Muscle of leg (tissue), 11 donors: ENCODE data around the gene AIFM3. TPM values are rescaled to one million over a fixed set of nuclear protein-coding genes. Genes with fewer than 3 reads are reported as not detected.

Experiments
- DNase-seq: peaks from one replicate; pipeline ENCODE4 v3.0.0; 2013
- H3K27ac ChIP-seq: one replicate; pipeline ENCODE4 v1.5.1; 2013; ENCODE audit warnings: mild to moderate bottlenecking, low read length, control low read depth
- H3K27me3 ChIP-seq: one replicate; pipeline ENCODE4 v1.6.1; 2013; ENCODE audit warnings: low read length; ENCODE audit not compliant: control insufficient read depth, insufficient read depth
- H3K36me3 ChIP-seq: one replicate; pipeline ENCODE4 v1.6.1; 2013; ENCODE audit warnings: low read length; ENCODE audit not compliant: control insufficient read depth, insufficient read depth
- H3K4me1 ChIP-seq: one replicate; pipeline ENCODE4 v1.6.1; 2013; ENCODE audit warnings: low read length; ENCODE audit not compliant: control insufficient read depth, insufficient read depth
- H3K4me3 ChIP-seq: one replicate; pipeline ENCODE4 v1.5.1; 2013; ENCODE audit warnings: low read length, control low read depth
- H3K9me3 ChIP-seq: replicated peaks from 2 replicates; pipeline ENCODE4 v1.6.1; 2013; ENCODE audit warnings: low read depth, low read length; ENCODE audit not compliant: control insufficient read depth
- WGBS: methylation state at CpG from one replicate; pipeline ENCODE4 v1.1.5; 2013; ENCODE audit warnings: missing lambda C conversion rate; ENCODE audit not compliant: insufficient coverage; 5-methylcytosine and 5-hydroxymethylcytosine counted together
- polyA plus RNA-seq, 8 donors: library from polyadenylated mRNA; unstranded; fragments of 120-200 nt; gene quantifications; one replicate each; pipeline versions ENCODE4 v1.2.1 to v1.2.3, GENCODE V29; 2013; ENCODE audit warnings: inconsistent platforms in 1 of 8, low replicate concordance in 1 of 8; ENCODE audit not compliant: insufficient read length in 8 of 8, insufficient read depth in 1 of 8
- total RNA-seq: library from RNA; stranded (reverse); fragments of 120-200 nt; gene quantifications from one replicate; pipeline ENCODE4 v1.2.4, GENCODE V29; 2013

Gene AIFM3
- total and polyA plus RNA-seq, 9 donors, result 0.14 to 0.66 (median 0.36) TPM; not detected in 1

- H3K4me1 ChIP-seq, result peaks cover 21% of the 10 kb centered on the region
- H3K9me3 ChIP-seq, result no peaks in the 10 kb centered on the region
- 90% methylated on average over 7 of the region's 20 CpGs for WGBS
- DNase-seq, result no peak
- H3K27ac ChIP-seq, result no peak overlapping the region
- no peak overlapping the region for H3K4me3 ChIP-seq
- H3K36me3 ChIP-seq, result no peaks in the 10 kb centered on the region
- H3K27me3 ChIP-seq, result peaks cover 41% of the 10 kb centered on the region
These were observed 7.2 kb upstream of the AIFM3 start for GRCh38 chr22:20959578-20960461.

DNA sequence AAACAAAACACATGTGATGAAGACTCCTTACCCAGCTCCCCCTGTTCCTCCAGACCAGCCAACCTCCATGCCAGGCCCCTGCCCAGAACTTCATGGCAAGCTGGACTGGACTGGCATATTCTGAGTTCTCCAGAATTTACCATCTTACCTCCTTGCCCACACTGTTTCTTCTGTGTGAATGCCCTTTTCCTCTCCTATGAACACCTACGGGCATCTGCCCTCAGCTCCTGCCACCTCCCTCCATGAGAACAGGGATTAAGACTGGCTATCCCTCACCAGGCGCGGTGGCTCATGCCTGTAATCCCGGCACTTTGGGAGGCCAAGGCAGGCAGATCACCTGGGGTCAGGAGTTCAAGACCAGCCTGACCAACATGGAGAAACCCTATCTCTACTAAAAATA, 6.4 kb upstream of the AIFM3 start:
- Histone ChIP-seq H3K36me3 (no peaks in the 10 kb centered on the region), H3K27ac (no peak overlapping the region), H3K4me3 (no peak overlapping the region), H3K27me3 (peaks cover 46% of the 10 kb centered on the region), H3K9me3 (no peaks in the 10 kb centered on the region), H3K4me1 (peaks cover 25% of the 10 kb centered on the region)
- 83% methylated on average over 1 of the region's 4 CpGs for WGBS
- DNase-seq, result no peak

DNA sequence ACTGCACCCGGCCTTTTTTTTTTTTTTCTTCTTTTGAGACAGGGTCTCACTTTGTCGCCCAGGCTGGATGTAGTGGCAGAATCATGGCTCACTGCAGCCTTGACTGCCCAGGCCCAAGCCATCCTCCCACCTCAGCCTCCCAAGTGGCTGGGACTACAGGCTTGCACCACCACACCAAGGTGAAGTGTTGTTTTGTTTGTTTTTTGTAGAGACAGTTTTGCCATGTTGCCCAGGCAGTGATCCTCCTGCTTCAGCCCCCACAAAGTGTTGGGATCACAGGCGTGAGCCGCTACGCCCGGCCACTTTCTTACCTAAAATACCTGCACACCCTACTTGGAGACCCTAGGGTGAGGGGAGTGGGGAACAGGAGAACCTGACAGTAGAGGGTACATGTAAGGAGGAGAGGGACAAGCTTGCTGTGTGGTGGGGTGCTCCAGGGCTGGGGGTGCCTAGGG, 4.5 kb upstream of the AIFM3 start:
- peaks cover 44% of the 10 kb centered on the region for H3K27me3 ChIP-seq
- no peak overlapping the region for H3K27ac ChIP-seq
- DNase-seq, result no peak
- H3K4me1 ChIP-seq, result peaks cover 16% of the 10 kb centered on the region
- H3K9me3 ChIP-seq, result no peaks in the 10 kb centered on the region
- WGBS, result no CpG with 5 or more reads among the region's 6 CpGs
- no peak overlapping the region for H3K4me3 ChIP-seq
- H3K36me3 ChIP-seq, result no peaks in the 10 kb centered on the region

DNA sequence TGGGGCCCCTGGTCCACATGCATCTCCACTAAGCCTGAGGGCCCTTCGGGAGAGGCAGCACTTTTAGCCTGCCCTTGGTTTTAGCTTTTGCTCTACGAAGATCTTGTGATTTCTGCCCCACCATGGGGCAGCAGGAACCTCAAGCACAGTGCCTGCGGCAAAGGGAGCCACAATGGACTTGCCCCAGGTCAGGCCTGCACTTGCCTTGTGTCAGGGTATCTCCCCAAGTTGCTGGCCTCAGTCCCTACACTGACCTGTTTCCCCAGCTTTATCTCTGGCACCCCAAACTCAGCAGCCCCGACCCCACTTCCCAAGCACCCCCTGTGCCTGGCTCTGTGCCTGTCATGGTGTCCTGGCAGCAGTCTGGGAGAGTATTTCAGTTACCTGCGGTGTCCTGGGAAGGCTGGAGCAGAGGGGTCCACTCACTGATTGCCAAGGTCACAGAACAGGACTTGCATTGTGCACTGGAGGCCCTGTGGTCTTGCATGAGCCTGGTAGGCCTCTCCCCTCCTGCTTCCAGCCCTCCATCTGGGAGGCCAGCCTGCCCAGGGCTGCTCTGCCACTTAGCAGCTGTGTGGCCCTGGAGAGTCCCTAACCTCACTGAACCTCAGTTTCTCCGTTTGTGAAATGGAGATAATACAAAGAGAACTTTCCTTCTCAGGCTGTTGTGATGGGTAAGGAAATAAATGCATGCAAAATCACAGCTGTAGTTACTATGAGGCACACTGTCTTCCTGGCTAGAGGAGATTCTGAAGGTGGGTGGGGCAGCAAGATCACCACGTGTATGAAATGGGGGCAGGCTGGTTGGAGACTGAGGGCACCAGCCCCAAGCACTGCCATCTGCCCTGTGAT, 3.6 kb upstream of the AIFM3 start:
- H3K9me3 ChIP-seq, result no peaks in the 10 kb centered on the region
- H3K27me3 ChIP-seq, result peaks cover 35% of the 10 kb centered on the region
- peaks cover 9% of the 10 kb centered on the region for H3K4me1 ChIP-seq
- H3K27ac ChIP-seq, result no peak overlapping the region
- H3K36me3 ChIP-seq, result no peaks in the 10 kb centered on the region
- no peak for DNase-seq
- no peak overlapping the region for H3K4me3 ChIP-seq
- WGBS, result 73% methylated on average over 5 of the region's 7 CpGs

GRCh38 chr22:20964090-20964798, 2.8 kb upstream of the AIFM3 start:
- H3K9me3 ChIP-seq, result no peaks in the 10 kb centered on the region
- no peaks in the 10 kb centered on the region for H3K36me3 ChIP-seq
- H3K27ac ChIP-seq, result no peak overlapping the region
- WGBS, result 100% methylated on average over 1 of the region's 6 CpGs
- peaks cover 30% of the 10 kb centered on the region for H3K27me3 ChIP-seq
- DNase-seq, result no peak
- H3K4me3 ChIP-seq, result no peak overlapping the region
- peaks cover 9% of the 10 kb centered on the region for H3K4me1 ChIP-seq

DNA sequence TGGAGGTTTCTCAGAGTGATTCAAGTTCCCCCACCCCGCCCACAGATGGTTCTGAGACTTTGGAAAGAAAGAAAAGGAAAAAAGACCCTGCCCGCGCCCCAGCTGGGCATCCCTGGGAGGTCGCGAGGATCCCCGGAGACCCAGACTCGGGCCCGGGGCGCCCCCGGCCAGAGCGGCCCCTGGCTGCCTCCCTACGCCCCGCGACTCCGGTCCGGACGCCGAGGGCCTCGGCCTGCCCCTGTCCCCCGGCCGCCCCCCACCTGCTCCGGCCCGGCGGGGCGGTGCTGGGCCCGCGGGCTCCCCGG, 2.3 kb upstream of the AIFM3 start:
- Histone ChIP-seq H3K9me3 (no peaks in the 10 kb centered on the region), H3K36me3 (no peaks in the 10 kb centered on the region), H3K27me3 (peaks cover 30% of the 10 kb centered on the region), H3K4me3 (no peak overlapping the region), H3K27ac (no peak overlapping the region), H3K4me1 (peaks cover 9% of the 10 kb centered on the region)
- under 1% methylated on average over 27 of the region's 28 CpGs for WGBS
- no peak for DNase-seq

DNA sequence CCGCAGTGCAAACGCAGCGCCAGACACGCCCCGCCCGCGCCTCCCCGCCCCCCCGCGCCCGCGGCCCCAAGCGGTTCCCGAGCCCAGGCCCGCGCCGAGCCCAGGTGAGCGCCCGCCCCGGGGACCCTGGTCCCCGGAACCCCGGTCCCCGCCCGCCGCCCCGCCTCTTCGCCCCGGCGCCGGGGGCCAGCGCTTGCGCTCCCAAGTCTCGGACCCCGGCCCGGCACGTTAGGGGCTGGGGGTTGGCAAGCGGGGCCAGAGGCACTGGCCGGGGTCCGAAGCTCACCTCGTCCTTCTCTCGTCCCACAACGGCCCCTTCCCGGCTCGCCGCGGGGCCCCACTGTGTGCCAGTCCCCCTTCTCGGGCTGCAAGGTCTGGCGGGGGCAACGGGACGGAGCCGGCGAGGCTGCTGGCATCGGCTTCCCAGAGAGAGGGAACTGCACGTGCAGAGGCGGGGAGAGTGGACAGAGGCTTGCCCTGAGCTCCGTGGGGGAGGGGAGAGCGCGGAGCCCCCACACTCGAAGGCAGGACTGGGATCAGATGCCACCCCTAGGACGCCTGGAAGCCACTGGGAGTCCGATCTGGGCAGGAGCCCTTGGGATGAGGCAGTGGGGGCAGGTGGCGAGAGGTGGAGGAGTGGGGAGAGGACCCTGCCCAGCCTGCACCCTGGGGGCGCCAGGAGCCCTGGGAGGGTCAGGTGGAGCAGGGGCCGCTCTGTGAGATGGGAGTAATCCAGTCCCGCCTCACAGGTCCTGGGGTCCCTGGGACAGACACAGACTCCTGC, 1.8 kb upstream of the AIFM3 start:
- DNase-seq, result no peak
- 7% methylated on average over 55 of the region's 65 CpGs for WGBS

DNA sequence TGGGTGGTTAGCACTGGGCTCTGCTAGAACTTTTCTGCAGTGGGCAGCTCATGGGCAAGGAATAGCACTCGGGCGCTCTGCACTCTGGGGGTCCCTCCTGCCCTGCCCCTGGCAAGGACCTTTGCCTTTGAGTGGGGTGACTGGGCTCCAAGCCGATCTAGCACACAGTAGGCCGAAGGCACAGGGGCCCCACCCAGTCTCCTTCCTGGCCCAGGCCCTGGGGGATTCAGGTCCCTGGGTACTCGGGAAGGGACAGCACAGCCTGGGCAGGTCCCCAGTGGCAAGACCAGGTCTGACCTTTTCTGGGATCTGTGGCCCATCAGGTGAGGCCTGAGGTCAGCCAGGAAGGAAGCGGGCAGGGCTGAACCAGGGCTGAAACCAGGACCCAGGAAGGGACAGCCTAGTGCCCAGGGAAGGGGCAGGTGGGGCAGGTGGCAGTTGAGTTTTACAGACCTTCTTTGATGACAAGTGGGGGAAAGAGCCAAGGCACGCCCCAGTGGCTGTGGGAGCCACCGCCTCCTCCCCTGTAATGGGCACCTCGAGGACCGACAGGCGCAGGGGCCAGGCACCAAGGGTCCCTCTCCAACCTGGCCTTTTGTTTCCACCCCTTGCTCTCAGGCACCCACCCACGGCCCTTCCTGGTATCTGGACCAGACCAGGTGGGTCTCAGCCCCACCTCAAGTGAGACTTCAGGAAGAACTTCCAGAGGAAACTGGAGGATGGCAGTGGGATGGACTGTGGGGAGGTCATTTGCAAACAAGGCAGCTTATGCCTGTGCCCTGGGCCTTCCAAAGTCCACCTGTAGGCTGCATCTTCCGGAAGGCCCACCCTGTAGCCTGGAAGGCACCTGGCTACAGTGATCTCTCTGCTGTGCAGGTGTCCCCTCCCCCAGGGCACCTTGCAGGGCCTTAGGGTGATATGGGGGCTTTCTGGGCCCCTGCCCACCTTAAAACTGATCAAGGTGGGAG, 883 bp upstream of the AIFM3 start:
- no peak overlapping the region for H3K4me3 ChIP-seq
- no peaks in the 10 kb centered on the region for H3K9me3 ChIP-seq
- DNase-seq, result no peak
- peaks cover 9% of the 10 kb centered on the region for H3K4me1 ChIP-seq
- peaks cover 30% of the 10 kb centered on the region for H3K27me3 ChIP-seq
- 61% methylated on average over 11 of the region's 13 CpGs for WGBS
- H3K27ac ChIP-seq, result no peak overlapping the region
- H3K36me3 ChIP-seq, result no peaks in the 10 kb centered on the region

More for the DNA sequence above, 1.8 kb upstream of the AIFM3 start:
- Histone ChIP-seq H3K27ac (no peak overlapping the region), H3K4me3 (no peak overlapping the region), H3K36me3 (no peaks in the 10 kb centered on the region), H3K9me3 (no peaks in the 10 kb centered on the region), H3K27me3 (peaks cover 30% of the 10 kb centered on the region), H3K4me1 (peaks cover 9% of the 10 kb centered on the region)
